Heart left ventricle (tissue), 16 donors: ENCODE measurements around the gene PBX1. TPM values are rescaled to one million over a fixed set of nuclear protein-coding genes. Genes with fewer than 3 reads are reported as not detected.
A peak's percentile ranks its signal among the peaks of the same experiment; 100 is the strongest.

ENCODE experiments used
- ATAC-seq, 4 donors: fragments of 200-7000 bp; cut with Tn5 transposase; one replicate each; pipeline ENCODE4 v1.9.1; 2020 to 2022; ENCODE audit warnings: moderate library complexity in 4 of 4, mild to moderate bottlenecking in 3 of 4, moderate number of reproducible peaks in 1 of 4
- DNase-seq, 5 donors: peaks; one replicate each; pipeline ENCODE4 v3.0.0-alpha.2; 2020
- H3K27ac ChIP-seq, 12 donors: fragments of 200-600 bp; sonication (generic) in 4 of 12; one replicate each; pipeline versions ENCODE4 v1.5.0 to v1.8.0; 2016 to 2022; ENCODE audit warnings: mild to moderate bottlenecking in 2 of 12
- H3K27me3 ChIP-seq, 9 donors: fragments of 200-600 bp; sonication (generic) in 2 of 9; one replicate each; pipeline versions ENCODE4 v1.5.1 to v1.8.0; 2016 to 2022; ENCODE audit warnings: mild to moderate bottlenecking in 3 of 9
- H3K36me3 ChIP-seq, 9 donors: fragments of 200-600 bp; sonication (generic) in 2 of 9; one replicate each; pipeline versions ENCODE4 v1.5.0 to v1.8.0; 2018 to 2022; ENCODE audit warnings: mild to moderate bottlenecking in 2 of 9
- H3K4me1 ChIP-seq, 12 donors: fragments of 200-600 bp; sonication (generic) in 4 of 12; one replicate each; pipeline versions ENCODE4 v1.5.0 to v1.8.0; 2016 to 2022; ENCODE audit warnings: mild to moderate bottlenecking in 3 of 12
- H3K4me3 ChIP-seq, 12 donors: fragments of 200-600 bp; sonication (generic) in 4 of 12; one replicate each; pipeline versions ENCODE4 v1.5.0 to v1.8.0; 2017 to 2022; ENCODE audit warnings: mild to moderate bottlenecking in 9 of 12, moderate library complexity in 4 of 12
- H3K9me3 ChIP-seq, 12 donors: fragments of 200-600 bp; sonication (generic) in 4 of 12; one replicate each; pipeline versions ENCODE4 v1.5.0 to v1.8.0; 2016 to 2022; ENCODE audit warnings: mild to moderate bottlenecking in 1 of 12
- POLR2A ChIP-seq, 2 donors: fragments of 450-650 bp; IDR thresholded peaks; one replicate each; pipeline ENCODE4 v1.6.1; 2017; ENCODE audit warnings: antibody characterized with exemption in 2 of 2, mild to moderate bottlenecking in 2 of 2, moderate library complexity in 2 of 2
- WGBS, 4 donors: extraction: QIAGEN DNeasy Blood & Tissue Kit in 2 of 4; methylation state at CpG; one replicate each; pipeline versions ENCODE4 v1.1.5 to v1.1.7; 2013 to 2018; 5-methylcytosine and 5-hydroxymethylcytosine counted together
- intact Hi-C, 10 donors: fragments of 100-400 bp; cut with DNase I; formaldehyde crosslinking; loops; one replicate each; pipeline versions ENCODE4 v1.11.1 to v1.14.2; 2022
- polyA plus RNA-seq, 2 donors: library from polyadenylated mRNA; stranded (reverse); fragments of 200-250 nt; gene quantifications; one replicate each; pipeline ENCODE4 v1.2.3, GENCODE V29; 2013
- total RNA-seq, 9 donors: library from RNA; depleted of rRNA in 2 of 9; stranded (reverse); fragments of >200 nt in 2 of 9; fragmentation: NEBNext Ultra II Directional in 3 of 9; extraction: Animal tissue kit (Norgen Biotek cat#: 25700) in 3 of 9; gene quantifications; one replicate each; pipeline versions ENCODE4 v1.1.0 to v1.2.4, GENCODE V29; 2016 to 2023
- TF ChIP-seq, protein P1 (sequence below), 12 donors: fragments of 200-600 bp; sonication (generic) in 4 of 12; IDR thresholded peaks; one replicate each; pipeline versions ENCODE4 v1.5.0 to v1.8.0; 2018 to 2022; ENCODE audit warnings: antibody characterized with exemption in 12 of 12, mild to moderate bottlenecking in 5 of 12
- donor health status: ischemic (EF 13 %, LVEDD 7.1; RV severe dilation, severe dysfunction).
- donor health status: healthy with polysubstance abuse.
- donor health status: DM: no; HTN: yes; CAD: no.
- donor health status: DM: no; HTN: no; CAD: no.
- donor health status: ischemic (EF 25% LVEDD 6.9; RV normal size, moderate dysfunction).
- donor health status: ischemic (EF 25% LVEDD 5.7; RV mildly dilated, moderate dysfunction).
- donor health status: healthy.
- donor health status: DM: yes; HTN: yes; CAD: no.
- donor health status: ischemic (EF 35%, LVEDD 5.7; RV mildly dilated, moderate dysfunction).
- donor health status: nonischemic (EF 11% LVEDD 7.7; RV severe dilation, severe dysfunction).
- donor health status: DM: yes; HTN: yes; CAD: no.
- donor health status: PGD.
- donor health status: ischemic (EF 29% LVEDD 5.4; RV normal size, mild dysfunction).
- donor health status: nonischemic (EF 23%, LVEDD 6.1; RV moderate dilation, normal function).

Gene PBX1
- total and polyA plus RNA-seq, 11 donors, result 15.2 to 78.2 (median 59.1) TPM

DNA sequence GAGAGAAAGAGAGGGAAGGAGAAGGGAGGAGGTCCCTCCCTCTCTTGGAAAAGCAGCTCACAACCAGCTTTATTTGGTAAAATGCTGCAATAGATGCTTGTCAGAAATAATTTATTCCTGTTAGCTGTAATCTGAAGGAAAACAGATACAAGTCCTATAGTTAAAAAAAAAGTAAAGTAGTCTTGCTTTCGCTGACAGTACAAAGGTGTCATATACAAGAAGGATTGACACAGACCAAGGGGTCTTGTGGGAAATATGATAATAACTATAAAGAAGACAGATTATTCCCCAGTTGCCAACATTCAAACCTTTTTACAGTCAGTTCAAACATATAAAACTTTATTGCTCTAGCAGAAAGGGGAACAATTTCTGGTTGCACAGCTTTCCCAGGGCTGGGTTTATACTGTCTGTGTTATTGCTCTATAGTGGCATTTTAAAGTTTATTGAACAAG, 145.0 kb downstream of the PBX1 start:
- ATAC-seq, result no peak
- no peaks in the 10 kb centered on the region for H3K27me3 ChIP-seq
- H3K4me1 ChIP-seq, result peaks cover 3 to 84% (median 47%) of the 10 kb centered on the region in 12 donors
- H3K27ac ChIP-seq, result peak overlapping the region in 3 of 12 donors; percentile 17 to 81 (median 33)
- no peak for TF ChIP-seq POLR2A (IDR thresholded peaks at IDR 0.05)
- TF ChIP-seq, protein P1, sequence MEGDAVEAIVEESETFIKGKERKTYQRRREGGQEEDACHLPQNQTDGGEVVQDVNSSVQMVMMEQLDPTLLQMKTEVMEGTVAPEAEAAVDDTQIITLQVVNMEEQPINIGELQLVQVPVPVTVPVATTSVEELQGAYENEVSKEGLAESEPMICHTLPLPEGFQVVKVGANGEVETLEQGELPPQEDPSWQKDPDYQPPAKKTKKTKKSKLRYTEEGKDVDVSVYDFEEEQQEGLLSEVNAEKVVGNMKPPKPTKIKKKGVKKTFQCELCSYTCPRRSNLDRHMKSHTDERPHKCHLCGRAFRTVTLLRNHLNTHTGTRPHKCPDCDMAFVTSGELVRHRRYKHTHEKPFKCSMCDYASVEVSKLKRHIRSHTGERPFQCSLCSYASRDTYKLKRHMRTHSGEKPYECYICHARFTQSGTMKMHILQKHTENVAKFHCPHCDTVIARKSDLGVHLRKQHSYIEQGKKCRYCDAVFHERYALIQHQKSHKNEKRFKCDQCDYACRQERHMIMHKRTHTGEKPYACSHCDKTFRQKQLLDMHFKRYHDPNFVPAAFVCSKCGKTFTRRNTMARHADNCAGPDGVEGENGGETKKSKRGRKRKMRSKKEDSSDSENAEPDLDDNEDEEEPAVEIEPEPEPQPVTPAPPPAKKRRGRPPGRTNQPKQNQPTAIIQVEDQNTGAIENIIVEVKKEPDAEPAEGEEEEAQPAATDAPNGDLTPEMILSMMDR (IDR thresholded peaks at IDR 0.05), result no peak
- H3K4me3 ChIP-seq, result no peak overlapping the region
- no peak for DNase-seq
- WGBS, 4 donors, result 76 to 85% (median 80%) methylated on average over 1 of the region's 1 CpG
- H3K36me3 ChIP-seq, result no peaks in the 10 kb centered on the region
- intact Hi-C loops, result loop anchor here in 5 of 10 donors (5.0 to 10.0 kb wide), 3 partner anchors 78 to 149 kb away; partner anchors contain the start of gene PBX1 (in 1 of the 5)
- no peaks in the 10 kb centered on the region for H3K9me3 ChIP-seq

DNA sequence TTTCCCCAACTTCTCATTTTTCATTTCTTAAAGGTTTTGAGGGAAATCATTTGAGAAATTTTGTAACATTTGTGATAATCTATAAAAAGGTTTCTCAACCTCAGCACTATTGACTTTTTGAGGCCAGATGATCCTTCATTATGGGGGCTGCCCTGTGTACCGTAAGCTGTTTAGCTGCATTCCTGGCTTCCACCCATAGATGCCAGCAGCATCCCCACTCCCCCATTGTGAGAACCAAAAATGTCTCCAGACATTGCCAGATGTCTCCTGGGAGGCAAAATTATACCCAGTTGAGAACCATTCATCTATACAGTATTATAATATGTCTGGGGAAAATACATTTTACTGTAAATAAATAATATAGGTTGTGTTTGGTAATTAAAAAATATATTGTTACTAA, 146.0 kb downstream of the PBX1 start:
- peaks cover 3 to 92% (median 53%) of the 10 kb centered on the region in 12 donors for H3K4me1 ChIP-seq
- intact Hi-C loops, result loop anchor here in 6 of 10 donors (5.0 to 10.0 kb wide), 4 partner anchors 58 to 150 kb away; partner anchors contain the start of gene PBX1 (in 1 of the 6)
- H3K27ac ChIP-seq, result peak overlapping the region in 2 of 12 donors; percentile 6 to 81

DNA sequence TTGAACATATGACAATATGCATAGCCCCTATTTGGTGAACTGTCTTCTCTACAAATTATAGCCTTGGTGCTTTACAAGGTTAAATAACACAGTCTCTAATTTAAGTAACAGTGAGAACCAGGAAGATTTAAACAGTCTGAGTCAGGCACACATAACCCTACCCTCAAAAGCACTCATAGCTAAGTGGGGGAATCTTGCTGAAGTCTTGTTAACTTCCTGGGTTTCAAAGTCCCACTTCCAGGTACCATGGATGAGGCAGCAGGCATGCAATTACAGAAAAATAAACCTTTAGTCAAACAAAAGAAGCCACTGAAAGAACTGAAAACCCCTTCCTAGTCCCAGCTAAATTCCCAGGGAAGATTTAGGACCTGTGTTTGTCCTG, 147.6 kb downstream of the PBX1 start:
- peak overlapping the region in 10 of 12 donors; percentile 28 to 81 (median 61) for H3K27ac ChIP-seq
- H3K27me3 ChIP-seq, result no peaks in the 10 kb centered on the region
- TF ChIP-seq, protein P1 (IDR thresholded peaks at IDR 0.05), result no peak
- TF ChIP-seq POLR2A (IDR thresholded peaks at IDR 0.05), result no peak
- peak in 2 of 4 donors; percentile 9 to 13 for ATAC-seq
- H3K4me1 ChIP-seq, result peaks cover 3 to 94% (median 61%) of the 10 kb centered on the region in 12 donors
- H3K4me3 ChIP-seq, result no peak overlapping the region
- no peak for DNase-seq
- no peaks in the 10 kb centered on the region for H3K9me3 ChIP-seq
- intact Hi-C loops, result loop anchor here in 3 of 10 donors (5.0 to 10.0 kb wide), 3 partner anchors 59 to 152 kb away; partner anchors contain the start of gene PBX1 (in 1 of the 3)
- no peaks in the 10 kb centered on the region for H3K36me3 ChIP-seq

More for the DNA sequence above, 146.0 kb downstream of the PBX1 start:
- TF ChIP-seq, protein P1 (IDR thresholded peaks at IDR 0.05), result peak in 1 of 12 donors; percentile 8
- no peak for TF ChIP-seq POLR2A (IDR thresholded peaks at IDR 0.05)
- Histone ChIP-seq H3K4me3 (no peak overlapping the region), H3K27me3 (no peaks in the 10 kb centered on the region), H3K9me3 (no peaks in the 10 kb centered on the region), H3K36me3 (no peaks in the 10 kb centered on the region)
- no peak for ATAC-seq
- WGBS, 4 donors, result 57 to 74% (median 66%) methylated on average over 1 of the region's 1 CpG
- DNase-seq, result no peak

DNA sequence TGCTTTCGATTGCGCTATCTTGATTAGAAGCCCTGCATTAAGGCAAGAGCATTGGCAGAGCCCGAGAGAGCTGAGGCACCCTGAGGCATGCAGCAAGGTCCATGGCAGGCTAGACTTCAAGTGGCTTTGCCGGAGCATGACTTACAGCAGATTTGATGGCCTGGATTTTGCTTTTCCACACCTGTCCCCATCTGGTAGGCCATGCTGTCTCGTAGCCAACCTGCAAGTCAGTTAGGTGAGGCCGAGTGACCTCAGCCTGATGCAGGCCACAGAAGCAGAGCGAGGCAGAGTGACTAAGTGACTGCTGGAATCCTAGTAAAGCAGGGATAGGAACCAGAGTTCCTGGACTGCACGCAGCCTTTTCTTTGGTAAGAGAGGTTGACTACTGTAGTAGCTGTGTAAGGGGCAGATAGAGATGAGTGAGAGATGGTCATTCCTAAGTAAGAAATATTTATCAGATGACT, 148.9 kb downstream of the PBX1 start:
- H3K4me1 ChIP-seq, result peaks cover 3 to 94% (median 70%) of the 10 kb centered on the region in 12 donors
- ATAC-seq, result peak; percentile 30 to 79 (median 44)
- intact Hi-C loops, result loop anchor here in 3 of 10 donors (5.0 to 10.0 kb wide), 3 partner anchors 61 to 153 kb away; partner anchors contain the start of gene PBX1 (in 1 of the 3)
- no peaks in the 10 kb centered on the region for H3K36me3 ChIP-seq
- H3K27ac ChIP-seq, result peak overlapping the region in 11 of 12 donors; percentile 28 to 81 (median 60)
- 52 to 67% (median 56%) methylated on average over 8 of the region's 8 CpGs for WGBS, 4 donors
- no peak for TF ChIP-seq POLR2A (IDR thresholded peaks at IDR 0.05)
- TF ChIP-seq, protein P1 (IDR thresholded peaks at IDR 0.05), result no peak
- no peak overlapping the region for H3K4me3 ChIP-seq
- H3K9me3 ChIP-seq, result no peaks in the 10 kb centered on the region
- peak in 2 of 5 donors; percentile 60 to 62 for DNase-seq
- no peaks in the 10 kb centered on the region for H3K27me3 ChIP-seq
